Suprapubic skin (tissue), 4 donors: ENCODE results near the gene CDH13. TPM values are rescaled to one million over a fixed set of nuclear protein-coding genes. Genes with fewer than 3 reads are reported as not detected.

Experiments
- DNase-seq, 2 donors: peaks; one replicate each; pipeline ENCODE4 v3.0.0-alpha.2; 2019; ENCODE audit warnings: low spot score in 2 of 2
- H3K27ac ChIP-seq: fragments of 200-600 bp; sonication (generic); one replicate; pipeline ENCODE4 v1.5.1; 2019
- H3K27me3 ChIP-seq: fragments of 200-600 bp; sonication (generic); one replicate; pipeline ENCODE4 v1.5.1; 2019
- H3K36me3 ChIP-seq: fragments of 200-600 bp; sonication (generic); one replicate; pipeline ENCODE4 v1.5.1; 2019
- H3K4me1 ChIP-seq: fragments of 200-600 bp; sonication (generic); one replicate; pipeline ENCODE4 v1.5.1; 2019
- H3K4me3 ChIP-seq: fragments of 200-600 bp; sonication (generic); one replicate; pipeline ENCODE4 v1.5.1; 2019; ENCODE audit warnings: mild to moderate bottlenecking
- H3K9me3 ChIP-seq: fragments of 200-600 bp; sonication (generic); one replicate; pipeline ENCODE4 v1.5.1; 2019
- EP300 ChIP-seq: sonication (generic); formaldehyde crosslinking; IDR thresholded peaks from one replicate; pipeline ENCODE4 v1.6.1; 2017; ENCODE audit warnings: antibody characterized with exemption
- POLR2A ChIP-seq, 2 donors: fragments of 450-650 bp; IDR thresholded peaks; one replicate each; pipeline ENCODE4 v1.6.1; 2017; ENCODE audit warnings: antibody characterized with exemption in 2 of 2, mild to moderate bottlenecking in 2 of 2, moderate library complexity in 2 of 2
- POLR2AphosphoS5 ChIP-seq, 3 donors: sonication (generic); formaldehyde crosslinking; IDR thresholded peaks; one replicate each; pipeline ENCODE4 v1.6.1; 2017; ENCODE audit warnings: antibody characterized with exemption in 3 of 3
- WGBS: methylation state at CpG from one replicate; pipeline ENCODE4 v1.1.5; 2018; 5-methylcytosine and 5-hydroxymethylcytosine counted together
- total RNA-seq, 4 donors: library from RNA; depleted of rRNA; stranded (reverse); fragments of >200 nt; gene quantifications; one replicate each; pipeline ENCODE4 v1.1.0, GENCODE V29; 2016
- TF ChIP-seq, protein P1 (sequence below), 2 donors: fragments of 200-600 bp in 1 of 2; fragments of 450-650 bp in 1 of 2; sonication (generic) in 1 of 2; IDR thresholded peaks; one replicate each; pipeline ENCODE4 v1.5.1; 2016 to 2019; ENCODE audit warnings: antibody characterized with exemption in 2 of 2, mild to moderate bottlenecking in 1 of 2, moderate library complexity in 1 of 2

Gene CDH13
- total RNA-seq, 4 donors from 2014 or later = 90.4 to 176 (median 139) TPM

DNA sequence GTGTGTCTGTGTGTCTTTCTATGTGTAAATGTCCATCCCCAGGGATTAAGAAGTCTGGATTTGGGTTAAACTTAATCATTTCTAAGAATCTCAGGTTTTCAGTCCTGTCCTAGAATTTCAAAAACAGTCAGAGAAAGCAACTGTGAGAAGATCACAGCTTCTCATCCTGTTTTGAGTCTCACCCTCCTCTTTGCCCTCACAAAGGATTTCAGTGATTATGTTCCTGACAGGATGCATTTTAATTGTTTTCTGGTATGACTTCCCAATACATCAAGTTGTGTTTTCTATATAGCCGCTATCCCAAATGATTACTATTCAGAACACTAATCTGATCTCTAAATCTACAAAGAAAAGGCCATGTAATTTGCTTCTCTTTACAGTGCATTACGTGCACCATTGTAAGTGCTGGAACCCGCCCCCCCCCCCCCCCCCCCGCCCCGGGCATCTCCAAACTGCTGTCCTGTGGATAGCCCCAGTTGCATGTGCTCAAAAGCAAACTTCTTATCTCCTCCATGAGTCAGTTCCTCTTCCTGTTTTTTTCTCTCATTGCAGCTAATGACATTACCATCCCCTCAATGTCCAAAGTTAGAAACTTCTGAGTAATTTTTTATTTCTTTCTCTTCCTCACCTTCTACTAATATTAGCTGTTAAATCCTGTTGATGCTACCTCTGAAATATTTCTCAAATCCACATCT, 73.9 kb downstream of the CDH13 start:
- Histone ChIP-seq H3K4me3 (no peak overlapping the region), H3K36me3 (no peaks in the 10 kb centered on the region), H3K27me3 (no peaks in the 10 kb centered on the region), H3K27ac (no peak overlapping the region), H3K9me3 (no peaks in the 10 kb centered on the region), H3K4me1 (peaks cover 24% of the 10 kb centered on the region)
- DNase-seq = no peak
- TF ChIP-seq POLR2AphosphoS5 (IDR thresholded peaks at IDR 0.05) (no peak), POLR2A (IDR thresholded peaks at IDR 0.05) (no peak), EP300 (no peak)
- TF ChIP-seq, protein P1, sequence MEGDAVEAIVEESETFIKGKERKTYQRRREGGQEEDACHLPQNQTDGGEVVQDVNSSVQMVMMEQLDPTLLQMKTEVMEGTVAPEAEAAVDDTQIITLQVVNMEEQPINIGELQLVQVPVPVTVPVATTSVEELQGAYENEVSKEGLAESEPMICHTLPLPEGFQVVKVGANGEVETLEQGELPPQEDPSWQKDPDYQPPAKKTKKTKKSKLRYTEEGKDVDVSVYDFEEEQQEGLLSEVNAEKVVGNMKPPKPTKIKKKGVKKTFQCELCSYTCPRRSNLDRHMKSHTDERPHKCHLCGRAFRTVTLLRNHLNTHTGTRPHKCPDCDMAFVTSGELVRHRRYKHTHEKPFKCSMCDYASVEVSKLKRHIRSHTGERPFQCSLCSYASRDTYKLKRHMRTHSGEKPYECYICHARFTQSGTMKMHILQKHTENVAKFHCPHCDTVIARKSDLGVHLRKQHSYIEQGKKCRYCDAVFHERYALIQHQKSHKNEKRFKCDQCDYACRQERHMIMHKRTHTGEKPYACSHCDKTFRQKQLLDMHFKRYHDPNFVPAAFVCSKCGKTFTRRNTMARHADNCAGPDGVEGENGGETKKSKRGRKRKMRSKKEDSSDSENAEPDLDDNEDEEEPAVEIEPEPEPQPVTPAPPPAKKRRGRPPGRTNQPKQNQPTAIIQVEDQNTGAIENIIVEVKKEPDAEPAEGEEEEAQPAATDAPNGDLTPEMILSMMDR (IDR thresholded peaks at IDR 0.05) = no peak
- 73% methylated on average over 5 of the region's 5 CpGs for WGBS

DNA sequence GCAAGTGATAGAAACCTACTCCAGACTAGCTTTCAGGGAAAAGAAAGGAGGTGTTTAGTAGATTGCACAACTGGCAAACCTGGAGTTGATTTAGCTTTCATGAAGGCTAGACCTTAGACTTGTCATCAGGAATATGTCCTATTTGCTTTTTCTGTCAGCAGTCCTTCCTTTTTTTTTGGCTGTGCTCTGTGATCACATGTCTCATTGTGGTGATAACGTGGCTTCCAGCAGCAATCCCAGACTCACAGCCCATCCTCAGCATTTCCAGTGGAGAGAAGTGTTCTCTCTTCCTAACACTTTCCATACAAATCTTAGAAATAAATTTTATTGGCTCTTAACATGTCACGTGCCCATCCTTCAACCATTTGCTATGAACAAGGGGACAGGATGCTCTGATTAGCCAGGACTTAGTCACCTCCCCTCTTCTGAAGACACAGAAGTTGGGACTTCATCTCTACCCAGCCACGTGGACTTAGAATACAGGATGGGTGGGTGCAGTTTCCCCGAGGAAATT, 74.7 kb downstream of the CDH13 start:
- no peak for DNase-seq
- Histone ChIP-seq H3K27me3 (no peaks in the 10 kb centered on the region), H3K27ac (no peak overlapping the region), H3K9me3 (no peaks in the 10 kb centered on the region), H3K4me1 (peaks cover 24% of the 10 kb centered on the region), H3K4me3 (no peak overlapping the region), H3K36me3 (no peaks in the 10 kb centered on the region)
- 67% methylated on average over 4 of the region's 4 CpGs for WGBS
- no peak for TF ChIP-seq EP300
- no peak for TF ChIP-seq POLR2AphosphoS5 (IDR thresholded peaks at IDR 0.05)
- TF ChIP-seq POLR2A (IDR thresholded peaks at IDR 0.05) = no peak
- TF ChIP-seq, protein P1 (IDR thresholded peaks at IDR 0.05) = no peak

DNA sequence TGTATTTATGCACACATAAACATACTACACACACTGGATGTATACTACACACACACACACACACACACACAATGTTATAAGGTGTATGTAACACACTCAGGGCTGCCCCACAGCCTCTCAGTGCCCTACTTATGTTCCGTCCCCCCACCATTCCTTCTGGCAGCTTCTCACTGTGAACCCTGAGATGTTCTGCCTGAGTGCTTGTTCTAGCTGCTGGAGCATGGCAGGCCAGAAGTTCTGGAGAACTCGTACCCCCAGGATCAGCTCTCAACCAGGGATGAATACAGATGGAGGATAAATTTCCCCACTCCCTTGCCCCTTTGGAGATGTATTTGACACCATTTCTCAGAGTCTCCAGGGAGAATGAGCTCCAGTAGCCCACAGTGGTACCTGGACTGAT, 76.4 kb downstream of the CDH13 start:
- peaks cover 24% of the 10 kb centered on the region for H3K4me1 ChIP-seq
- no peak for DNase-seq

DNA sequence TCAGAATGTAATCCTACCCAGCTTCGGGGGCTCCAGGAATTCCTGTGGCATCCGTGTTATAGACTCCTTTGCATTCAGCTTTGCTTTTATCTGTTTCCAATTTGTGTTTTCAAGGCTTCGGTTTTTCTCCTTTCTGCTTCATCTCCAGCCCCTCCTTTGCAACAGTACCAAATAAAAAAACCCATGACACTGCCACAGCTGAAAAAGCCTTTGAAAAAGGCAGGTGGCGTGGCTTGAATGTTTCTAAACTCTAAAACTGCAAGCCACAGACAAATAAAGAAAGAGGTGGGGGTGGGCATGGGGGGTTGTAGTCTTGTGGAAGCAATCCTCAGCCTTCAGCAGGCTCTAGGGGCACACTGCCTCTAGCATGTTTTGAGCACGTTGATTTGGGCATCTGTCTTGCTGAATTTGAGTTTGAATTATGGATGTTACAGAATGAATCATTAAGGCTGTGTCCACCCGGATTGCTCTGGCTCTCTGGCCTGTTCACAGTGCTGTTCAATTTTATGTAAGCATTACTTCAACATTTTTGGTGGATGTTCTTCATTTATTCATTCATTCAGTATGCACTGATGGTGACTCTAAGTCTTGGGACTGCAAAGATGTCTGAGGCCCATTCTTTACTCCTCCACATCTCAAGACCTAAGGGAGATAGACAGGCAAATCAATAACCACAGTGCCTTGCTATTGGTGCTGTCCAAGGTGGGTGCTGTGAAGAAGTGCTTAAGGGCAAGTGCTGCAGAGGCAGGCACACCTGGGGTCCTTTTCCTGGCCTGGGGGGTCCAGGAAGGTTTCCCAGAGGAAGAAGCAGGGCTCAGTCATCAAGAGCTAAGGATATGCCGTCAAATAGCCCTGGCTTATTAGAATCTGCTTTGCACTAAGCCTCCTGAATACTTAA, 77.4 kb downstream of the CDH13 start:
- Histone ChIP-seq H3K27me3 (no peaks in the 10 kb centered on the region), H3K36me3 (no peaks in the 10 kb centered on the region), H3K4me3 (no peak overlapping the region), H3K9me3 (no peaks in the 10 kb centered on the region), H3K27ac (no peak overlapping the region), H3K4me1 (peaks cover 16% of the 10 kb centered on the region)
- WGBS = 71% methylated on average over 7 of the region's 7 CpGs
- no peak for DNase-seq
- no peak for TF ChIP-seq EP300
- TF ChIP-seq POLR2A (IDR thresholded peaks at IDR 0.05) = no peak
- TF ChIP-seq, protein P1 (IDR thresholded peaks at IDR 0.05) = no peak
- TF ChIP-seq POLR2AphosphoS5 (IDR thresholded peaks at IDR 0.05) = no peak

More for the DNA sequence above, 76.4 kb downstream of the CDH13 start:
- 91% methylated on average over 2 of the region's 2 CpGs for WGBS
- Histone ChIP-seq H3K27ac (no peak overlapping the region), H3K27me3 (no peaks in the 10 kb centered on the region), H3K9me3 (no peaks in the 10 kb centered on the region), H3K4me3 (no peak overlapping the region), H3K36me3 (no peaks in the 10 kb centered on the region)
- no peak for TF ChIP-seq POLR2AphosphoS5 (IDR thresholded peaks at IDR 0.05)

DNA sequence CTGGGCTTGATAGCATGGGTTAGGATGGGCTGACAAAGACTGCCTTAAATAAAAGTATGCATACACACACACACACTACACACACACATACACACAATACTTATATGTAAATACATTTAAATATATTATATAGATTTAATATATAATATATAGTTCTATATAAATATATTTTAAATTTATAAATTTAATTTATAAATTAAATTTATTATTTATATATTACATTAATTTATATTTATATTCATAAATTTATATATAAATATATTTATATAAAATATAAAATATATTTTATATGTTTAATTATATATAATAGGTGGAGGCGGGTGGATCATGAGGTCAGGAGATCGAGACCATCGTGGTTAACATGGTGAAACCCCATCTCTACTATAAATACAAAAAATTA, 83.2 kb downstream of the CDH13 start:
- no peak for TF ChIP-seq POLR2A (IDR thresholded peaks at IDR 0.05)
- TF ChIP-seq POLR2AphosphoS5 (IDR thresholded peaks at IDR 0.05) = no peak
- no peak for TF ChIP-seq EP300
- TF ChIP-seq, protein P1 (IDR thresholded peaks at IDR 0.05) = no peak
- no peaks in the 10 kb centered on the region for H3K9me3 ChIP-seq
- no peaks in the 10 kb centered on the region for H3K4me1 ChIP-seq
- H3K36me3 ChIP-seq = no peaks in the 10 kb centered on the region
- H3K27me3 ChIP-seq = no peaks in the 10 kb centered on the region
- 81% methylated on average over 3 of the region's 3 CpGs for WGBS
- no peak overlapping the region for H3K27ac ChIP-seq
- no peak for DNase-seq
- H3K4me3 ChIP-seq = no peak overlapping the region
